Upper lobe of left lung (tissue), 6 donors: Measurements from ENCODE around the gene MUC5B. TPM values are rescaled to one million over a fixed set of nuclear protein-coding genes. Genes with fewer than 3 reads are reported as not detected.
"Not testable (repeated sequence)": the region's sequence is repeated elsewhere in the genome, so short reads cannot be mapped to it uniquely, and the experiment has no call there.

Source experiments
- ATAC-seq, 2 donors: fragments of 200-7000 bp; cut with Tn5 transposase; one replicate each; pipeline ENCODE4 v1.9.1; 2022; ENCODE audit warnings: mild to moderate bottlenecking in 2 of 2, moderate library complexity in 2 of 2; ENCODE audit not compliant: low FRiP score in 2 of 2
- DNase-seq, 2 donors: peaks; one replicate each; pipeline ENCODE4 v3.0.0-alpha.2; 2019 to 2020
- H3K27ac ChIP-seq, 4 donors: fragments of 200-600 bp; sonication (generic); one replicate each; pipeline ENCODE4 v1.5.1; 2016 to 2019
- H3K27me3 ChIP-seq, 4 donors: fragments of 200-600 bp; sonication (generic); one replicate each; pipeline ENCODE4 v1.5.1; 2017 to 2019
- H3K36me3 ChIP-seq, 4 donors: fragments of 200-600 bp; sonication (generic); one replicate each; pipeline ENCODE4 v1.5.1; 2016 to 2019
- H3K4me1 ChIP-seq, 4 donors: fragments of 200-600 bp; sonication (generic); one replicate each; pipeline ENCODE4 v1.5.1; 2018 to 2019
- H3K4me3 ChIP-seq, 4 donors: fragments of 200-600 bp; sonication (generic); one replicate each; pipeline ENCODE4 v1.5.1; 2017 to 2019; ENCODE audit warnings: mild to moderate bottlenecking in 2 of 4, moderate library complexity in 1 of 4
- H3K9me3 ChIP-seq, 4 donors: fragments of 200-600 bp; sonication (generic); one replicate each; pipeline ENCODE4 v1.5.1; 2018 to 2019
- EP300 ChIP-seq, 4 donors: sonication (generic); formaldehyde crosslinking; IDR thresholded peaks; one replicate each; pipeline ENCODE4 v1.5.1; 2017; ENCODE audit warnings: antibody characterized with exemption in 4 of 4, control low read depth in 2 of 4
- POLR2A ChIP-seq, 4 donors: fragments of 450-650 bp; IDR thresholded peaks; one replicate each; pipeline ENCODE4 v1.5.1; 2016 to 2017; ENCODE audit warnings: antibody characterized with exemption in 4 of 4, mild to moderate bottlenecking in 2 of 4
- POLR2AphosphoS5 ChIP-seq, 2 donors: sonication (generic); formaldehyde crosslinking; IDR thresholded peaks; one replicate each; pipeline ENCODE4 v1.5.1; 2017; ENCODE audit warnings: antibody characterized with exemption in 2 of 2
- WGBS, 2 donors: methylation state at CpG; one replicate each; pipeline ENCODE4 v1.1.5; 2017 to 2018; 5-methylcytosine and 5-hydroxymethylcytosine counted together
- total RNA-seq, 6 donors: library from RNA; depleted of rRNA in 4 of 6; stranded (reverse); fragments of >200 nt in 4 of 6; gene quantifications; one replicate each; pipeline versions ENCODE4 v1.1.0 to v1.2.1, GENCODE V29; 2016 to 2021
- TF ChIP-seq, protein P1 (sequence below), 6 experiments: fragments of 450-650 bp in 4 of 6; fragments of 200-600 bp in 2 of 6; sonication (generic) in 2 of 6; IDR thresholded peaks; one replicate each; pipeline ENCODE4 v1.5.1; 2016 to 2019; ENCODE audit warnings: antibody characterized with exemption in 6 of 6
- donor health status: DM: no; HTN: no; CAD: no; lungs with moderate emphysema.
- donor health status: DM: no; HTN: yes; CAD: no; lungs with severe emphysema.

Gene MUC5B
- total RNA-seq, 6 donors from 2014 or later: 3.2 to 54.5 (median 16.2) TPM

DNA sequence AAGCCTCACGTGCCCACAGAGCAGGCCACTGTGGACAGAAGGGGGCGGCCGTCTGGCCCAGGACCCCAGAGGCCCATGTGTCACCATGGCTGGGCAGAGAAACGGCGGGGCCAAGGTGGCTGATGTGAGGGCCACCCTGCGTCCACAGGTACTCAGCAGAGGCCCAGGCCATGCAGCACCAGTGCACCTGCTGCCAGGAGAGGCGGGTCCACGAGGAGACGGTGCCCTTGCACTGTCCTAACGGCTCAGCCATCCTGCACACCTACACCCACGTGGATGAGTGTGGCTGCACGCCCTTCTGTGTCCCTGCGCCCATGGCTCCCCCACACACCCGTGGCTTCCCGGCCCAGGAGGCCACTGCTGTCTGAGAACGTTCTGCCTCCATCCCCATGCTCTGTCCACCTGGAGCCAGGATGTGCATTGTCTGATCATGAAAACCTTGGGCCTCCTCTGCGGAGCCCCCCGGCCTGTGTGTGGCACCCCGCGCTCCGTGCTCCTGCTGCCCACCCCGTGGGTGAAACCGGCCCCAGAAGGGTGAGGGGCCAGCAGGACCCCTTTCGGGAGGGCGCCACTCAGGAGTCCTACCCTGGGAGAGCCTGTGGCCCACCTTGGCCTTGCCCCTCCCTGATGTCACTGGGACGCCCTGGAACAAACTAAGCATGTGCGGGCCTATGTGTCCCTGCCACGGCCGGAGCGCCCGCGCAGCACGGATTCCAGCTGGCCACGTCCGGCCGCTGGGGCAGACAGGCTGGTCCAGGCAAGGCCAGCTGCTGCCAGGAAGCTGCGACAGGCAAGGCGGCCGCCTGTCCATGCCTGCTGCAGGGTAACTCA, 38.6 kb downstream of the MUC5B start:
- H3K4me1 ChIP-seq: peaks cover 13 to 18% (median 15%) of the 10 kb centered on the region in 4 donors
- DNase-seq: peak in 1 of 2 donors; percentile 83
- H3K27me3 ChIP-seq: no peaks in the 10 kb centered on the region
- no peak for ATAC-seq
- no peak for TF ChIP-seq EP300 (IDR thresholded peaks at IDR 0.05)
- TF ChIP-seq POLR2AphosphoS5 (IDR thresholded peaks at IDR 0.05): no peak
- 88 to 96% methylated on average over 3 to 22 of the region's 39 CpGs for WGBS, 2 donors
- H3K27ac ChIP-seq: peak overlapping the region in 1 of 4 donors; percentile 80
- no peaks in the 10 kb centered on the region for H3K36me3 ChIP-seq
- H3K4me3 ChIP-seq: peak overlapping the region in 3 of 4 donors; percentile 46 to 56 (median 56)
- no peaks in the 10 kb centered on the region for H3K9me3 ChIP-seq

DNA sequence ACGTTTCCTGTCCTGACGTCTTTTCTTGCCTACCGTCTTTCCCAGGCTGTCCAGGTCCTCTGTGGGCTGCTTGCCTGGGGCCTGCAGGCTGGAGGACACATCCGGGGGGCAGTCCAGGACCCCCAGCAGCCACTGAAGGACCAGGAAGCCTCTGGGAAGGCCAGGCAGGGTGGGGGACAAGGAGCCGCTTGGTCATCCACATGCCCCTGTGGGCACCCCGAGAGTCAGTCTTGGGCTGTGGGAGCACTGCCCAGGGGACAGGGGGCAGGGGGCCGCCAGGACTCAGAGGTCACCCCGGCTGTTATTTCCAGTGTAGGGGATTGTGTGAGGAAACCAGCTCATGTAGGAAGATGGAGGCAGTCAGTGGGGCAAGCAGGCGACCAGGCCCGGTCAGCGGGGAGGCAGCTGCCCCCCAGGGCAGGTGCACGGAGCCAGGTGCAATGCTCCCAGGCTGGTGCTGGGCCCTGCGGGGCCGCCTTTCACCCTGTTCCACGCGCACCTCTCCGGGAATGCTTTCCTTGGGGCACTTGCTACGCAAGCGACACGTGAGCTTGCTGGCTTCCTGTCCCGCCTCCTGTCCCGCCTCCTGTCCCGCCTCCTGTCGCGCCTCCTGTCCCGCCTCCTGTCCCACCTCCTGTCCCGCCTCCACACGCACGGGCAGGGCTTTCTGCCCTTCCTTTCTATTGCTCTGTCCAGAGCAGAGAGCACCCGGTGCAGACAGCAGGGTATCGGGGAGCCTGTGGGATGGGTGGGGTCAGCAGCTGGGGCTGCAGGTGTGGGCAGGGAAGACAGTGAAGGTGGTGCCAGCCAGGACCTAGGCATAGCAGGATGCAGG, 39.5 kb downstream of the MUC5B start:
- Histone ChIP-seq H3K27me3 (no peaks in the 10 kb centered on the region), H3K9me3 (no peaks in the 10 kb centered on the region), H3K36me3 (no peaks in the 10 kb centered on the region), H3K4me3 (peak overlapping the region; percentile 42 to 56 (median 51)), H3K4me1 (peaks cover 13 to 18% (median 15%) of the 10 kb centered on the region in 4 donors), H3K27ac (peak overlapping the region; percentile 67 to 84 (median 82))
- 7 to 31% methylated on average over 21 to 31 of the region's 31 CpGs for WGBS, 2 donors
- ATAC-seq (peak; percentile 92), DNase-seq (peak; percentile 93 to 94)
- TF ChIP-seq POLR2AphosphoS5 (IDR thresholded peaks at IDR 0.05) (peak in 1 of 2 donors; percentile 39), POLR2A (IDR thresholded peaks at IDR 0.05) (peak in 1 of 4 donors; percentile 58), EP300 (IDR thresholded peaks at IDR 0.05) (no peak)
- TF ChIP-seq, protein P1, sequence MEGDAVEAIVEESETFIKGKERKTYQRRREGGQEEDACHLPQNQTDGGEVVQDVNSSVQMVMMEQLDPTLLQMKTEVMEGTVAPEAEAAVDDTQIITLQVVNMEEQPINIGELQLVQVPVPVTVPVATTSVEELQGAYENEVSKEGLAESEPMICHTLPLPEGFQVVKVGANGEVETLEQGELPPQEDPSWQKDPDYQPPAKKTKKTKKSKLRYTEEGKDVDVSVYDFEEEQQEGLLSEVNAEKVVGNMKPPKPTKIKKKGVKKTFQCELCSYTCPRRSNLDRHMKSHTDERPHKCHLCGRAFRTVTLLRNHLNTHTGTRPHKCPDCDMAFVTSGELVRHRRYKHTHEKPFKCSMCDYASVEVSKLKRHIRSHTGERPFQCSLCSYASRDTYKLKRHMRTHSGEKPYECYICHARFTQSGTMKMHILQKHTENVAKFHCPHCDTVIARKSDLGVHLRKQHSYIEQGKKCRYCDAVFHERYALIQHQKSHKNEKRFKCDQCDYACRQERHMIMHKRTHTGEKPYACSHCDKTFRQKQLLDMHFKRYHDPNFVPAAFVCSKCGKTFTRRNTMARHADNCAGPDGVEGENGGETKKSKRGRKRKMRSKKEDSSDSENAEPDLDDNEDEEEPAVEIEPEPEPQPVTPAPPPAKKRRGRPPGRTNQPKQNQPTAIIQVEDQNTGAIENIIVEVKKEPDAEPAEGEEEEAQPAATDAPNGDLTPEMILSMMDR (IDR thresholded peaks at IDR 0.05): peak in 1 of 6 experiments; percentile 23

DNA sequence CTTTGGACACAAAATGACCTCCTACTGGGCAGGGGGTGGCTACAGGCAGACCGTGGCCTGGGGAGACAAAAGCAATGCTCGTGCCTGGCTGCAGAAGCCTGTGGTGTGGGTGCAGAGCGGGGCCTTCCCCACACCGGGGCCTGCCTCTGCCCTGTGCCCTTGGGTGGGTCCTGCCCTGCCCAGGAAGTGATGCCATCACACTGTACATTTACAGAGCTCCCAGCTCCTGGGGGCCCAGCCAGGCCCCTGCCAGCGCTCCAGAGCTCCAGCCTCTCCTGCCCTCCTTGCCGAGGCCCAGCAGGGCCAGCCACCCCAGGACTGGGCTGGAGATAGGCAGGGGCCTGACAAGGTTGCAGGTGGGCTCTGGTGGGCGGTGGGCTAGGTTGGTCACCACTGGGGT, 40.1 kb downstream of the MUC5B start:
- Histone ChIP-seq H3K4me3 (peak overlapping the region in 3 of 4 donors; percentile 46 to 56 (median 56)), H3K4me1 (peaks cover 13 to 18% (median 15%) of the 10 kb centered on the region in 4 donors), H3K9me3 (no peaks in the 10 kb centered on the region), H3K36me3 (no peaks in the 10 kb centered on the region), H3K27ac (peak overlapping the region in 3 of 4 donors; percentile 60 to 83 (median 80)), H3K27me3 (no peaks in the 10 kb centered on the region)
- no peak for ATAC-seq
- TF ChIP-seq POLR2A (IDR thresholded peaks at IDR 0.05) (no peak), POLR2AphosphoS5 (IDR thresholded peaks at IDR 0.05) (no peak), EP300 (IDR thresholded peaks at IDR 0.05) (no peak)
- TF ChIP-seq, protein P1 (IDR thresholded peaks at IDR 0.05): no peak
- 13% methylated on average over 7 of the region's 7 CpGs; no CpG with 5 or more reads in 1 of the 2 donors for WGBS, 2 donors
- DNase-seq: peak in 1 of 2 donors; percentile 70

DNA sequence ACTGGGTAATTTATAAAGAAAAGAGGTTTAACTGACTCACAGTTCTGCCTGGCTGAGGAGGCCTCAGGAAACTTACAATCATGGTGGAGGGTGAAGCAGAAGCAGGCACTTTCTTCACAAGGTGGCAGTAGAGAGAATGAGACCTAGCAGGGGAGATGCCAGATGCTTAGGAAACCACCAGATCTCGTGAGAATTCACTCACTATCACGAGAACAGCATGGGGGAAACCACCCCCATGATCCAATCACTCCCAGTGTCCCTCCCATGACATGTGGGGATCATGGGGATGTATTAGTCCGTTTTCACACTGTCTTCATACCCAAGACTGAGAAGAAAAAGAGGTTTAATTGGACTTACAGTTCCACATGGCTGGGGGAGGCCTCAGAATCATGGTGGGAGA, 41.6 kb downstream of the MUC5B start:
- H3K27ac ChIP-seq: peak overlapping the region in 2 of 4 donors; percentile 30 to 36
- WGBS, 2 donors: 19 to 32% methylated on average over 3 of the region's 3 CpGs

DNA sequence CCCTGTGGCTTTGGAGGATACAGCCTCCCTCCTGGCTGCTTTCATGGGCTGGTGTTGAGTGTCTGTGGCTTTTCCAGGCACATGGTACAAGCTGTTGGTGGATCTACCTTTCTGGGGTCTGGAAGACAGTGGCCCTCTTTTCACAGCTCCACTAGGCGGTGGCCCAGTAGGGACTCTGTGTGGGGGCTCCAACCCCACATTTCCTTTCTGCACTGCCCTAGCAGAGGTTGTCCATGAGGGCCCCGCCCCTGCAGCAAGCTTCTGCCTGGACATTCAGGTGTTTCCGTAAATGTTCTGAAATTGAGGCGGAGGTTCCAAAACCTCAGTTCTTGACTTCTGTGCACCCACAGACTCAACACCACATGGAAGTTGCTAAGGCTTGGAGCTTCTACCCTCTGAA, 42.6 kb downstream of the MUC5B start:
- not testable (repeated sequence) for ATAC-seq, H3K27me3 ChIP-seq
- WGBS, 2 donors: 100% methylated on average over 2 to 4 of the region's 4 CpGs

More for the DNA sequence above, 41.6 kb downstream of the MUC5B start:
- H3K36me3 ChIP-seq, H3K4me3 ChIP-seq, DNase-seq, H3K9me3 ChIP-seq, H3K27me3 ChIP-seq, ATAC-seq: not testable (repeated sequence)
- peaks cover 13 to 18% (median 15%) of the 10 kb centered on the region in 4 donors for H3K4me1 ChIP-seq
- TF ChIP-seq, protein P1 (IDR thresholded peaks at IDR 0.05): peak; percentile 16 to 58 (median 40)

DNA sequence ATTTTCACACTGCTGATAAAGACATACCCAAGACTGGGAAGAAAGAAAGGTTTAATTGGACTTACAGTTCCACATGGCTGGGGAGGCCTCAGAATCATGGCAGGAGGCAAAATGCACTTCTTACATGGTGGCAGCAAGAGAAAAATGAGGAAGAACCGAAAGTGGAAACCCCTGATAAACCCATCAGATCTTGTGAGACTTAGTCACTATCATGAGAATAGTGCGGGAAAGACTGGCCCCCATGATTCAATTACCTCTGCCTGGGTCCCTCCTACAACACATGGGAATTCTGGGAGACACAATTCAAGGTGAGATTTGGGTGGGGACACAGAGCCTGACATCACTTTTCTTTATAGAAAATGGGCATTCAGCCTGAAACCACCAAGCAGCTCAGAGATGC, 44.1 kb downstream of the MUC5B start:
- H3K27ac ChIP-seq, ATAC-seq, H3K4me3 ChIP-seq, H3K36me3 ChIP-seq, DNase-seq, H3K27me3 ChIP-seq, H3K9me3 ChIP-seq: not testable (repeated sequence)
- H3K4me1 ChIP-seq: peaks cover 11 to 13% (median 11%) of the 10 kb centered on the region in 4 donors
- 52 to 86% methylated on average over 2 of the region's 2 CpGs for WGBS, 2 donors

More for the DNA sequence above, 42.6 kb downstream of the MUC5B start:
- H3K4me3 ChIP-seq, H3K27ac ChIP-seq, H3K36me3 ChIP-seq, H3K9me3 ChIP-seq, DNase-seq: not testable (repeated sequence)
- H3K4me1 ChIP-seq: peaks cover 13 to 18% (median 15%) of the 10 kb centered on the region in 4 donors
